H1 (cell line): ENCODE measurements around the gene RWDD3. TPM values are rescaled to one million over a fixed set of nuclear protein-coding genes. Genes with fewer than 3 reads are reported as not detected.

Experiments used
- CTCF ChIA-PET: fragments of 300-600 bp; sonication (Branson Sonifier 250); formaldehyde crosslinking; loops from one replicate; lab custom pipeline; 2021; ENCODE audit not compliant: partially characterized antibody; lab: Charles Lee
- POLR2A ChIA-PET: fragments of 300-600 bp; sonication (Branson Sonifier 250); formaldehyde crosslinking; loops from one replicate; lab custom pipeline; 2021; ENCODE audit warnings: inconsistent platforms; ENCODE audit not compliant: partially characterized antibody; lab: Charles Lee
- DNase-seq, 2 experiments: peaks; one replicate each; pipeline versions ENCODE4 v3.0.0 to v3.0.0-alpha.2; 2010 to 2022; ENCODE audit warnings: low spot score in 2 of 2, low read depth in 1 of 2, mixed read lengths in 1 of 2
- FAIRE-seq: peaks from 2 replicates; lab custom pipeline; 2011; peaks lifted over from hg19 to GRCh38; lab: Jason Lieb, UNC
- H2AFZ ChIP-seq: 2 replicates; pipeline ENCODE4 v1.8.1; 2012; ENCODE audit warnings: low read length, inconsistent platforms
- H2AK5ac ChIP-seq: 2 replicates; pipeline ENCODE4 v1.6.1; 2013; ENCODE audit warnings: low read depth, low read length
- H2BK120ac ChIP-seq: replicated peaks from 2 replicates; pipeline ENCODE3; 2013; ENCODE audit warnings: low read depth, low read length, inconsistent platforms
- H2BK12ac ChIP-seq: 2 replicates; pipeline ENCODE4 v1.6.1; 2013; ENCODE audit warnings: low read depth, low read length
- H2BK15ac ChIP-seq: 2 replicates; pipeline ENCODE4 v1.6.1; 2013; ENCODE audit warnings: low read length
- H2BK20ac ChIP-seq: 2 replicates; pipeline ENCODE4 v1.6.1; 2013; ENCODE audit warnings: low read length
- H2BK5ac ChIP-seq: 2 replicates; pipeline ENCODE4 v1.6.1; 2013; ENCODE audit warnings: low read depth, low read length
- H3K14ac ChIP-seq: 2 replicates; pipeline ENCODE4 v1.6.1; 2013; ENCODE audit warnings: inconsistent platforms; ENCODE audit not compliant: insufficient read length
- H3K18ac ChIP-seq: 2 replicates; pipeline ENCODE4 v1.6.1; 2013; ENCODE audit warnings: low read length; ENCODE audit errors: extremely low read depth
- H3K23ac ChIP-seq: 2 replicates; pipeline ENCODE4 v1.6.1; 2013; ENCODE audit warnings: inconsistent platforms; ENCODE audit not compliant: insufficient read length
- H3K23me2 ChIP-seq: 2 replicates; pipeline ENCODE4 v1.6.1; 2013; ENCODE audit warnings: low read depth, low read length
- H3K27ac ChIP-seq: 2 replicates; pipeline ENCODE4 v1.6.1; 2011; ENCODE audit warnings: low read depth, low read length, inconsistent platforms
- H3K27me3 ChIP-seq, 4 experiments: replicated peaks in 1 of 4; 1 replicate in 1 of 4; 2 replicates in 3 of 4; pipeline versions ENCODE4 v1.6.1 to v1.8.1; 2011 to 2013; ENCODE audit warnings: low read length in 3 of 4, mild to moderate bottlenecking in 3 of 4, inconsistent platforms in 2 of 4, mixed read lengths in 2 of 4, moderate library complexity in 1 of 4; ENCODE audit not compliant: control insufficient read depth in 3 of 4, insufficient read depth in 3 of 4; ENCODE audit errors: extremely low read depth in 1 of 4
- H3K36me3 ChIP-seq, 4 experiments: 2 replicates each; pipeline versions ENCODE4 v1.6.1 to v1.8.1; 2011 to 2013; ENCODE audit warnings: mild to moderate bottlenecking in 4 of 4, low read length in 3 of 4, moderate library complexity in 2 of 4, control low read depth in 1 of 4, inconsistent platforms in 1 of 4; ENCODE audit not compliant: insufficient read depth in 4 of 4, control insufficient read depth in 2 of 4
- H3K4ac ChIP-seq: replicated peaks from 2 replicates; pipeline ENCODE3; 2013; ENCODE audit warnings: low read length, low read depth, mixed read lengths, inconsistent platforms; ENCODE audit not compliant: insufficient read length
- H3K4me1 ChIP-seq, 4 experiments: replicated peaks in 1 of 4; 1 replicate in 1 of 4; 2 replicates in 3 of 4; pipeline versions ENCODE4 v1.6.1 to v1.8.1; 2011 to 2013; ENCODE audit warnings: low read length in 3 of 4, inconsistent platforms in 2 of 4, mixed read lengths in 1 of 4; ENCODE audit not compliant: insufficient read depth in 4 of 4, control insufficient read depth in 3 of 4
- H3K4me2 ChIP-seq, 2 experiments: 2 replicates each; pipeline versions ENCODE4 v1.6.1 to v1.8.1; 2011 to 2013; ENCODE audit warnings: low read depth in 2 of 2, low read length in 2 of 2, control low read depth in 1 of 2, inconsistent platforms in 1 of 2, mild to moderate bottlenecking in 1 of 2; ENCODE audit not compliant: insufficient read depth in 1 of 2
- H3K4me3 ChIP-seq, 4 experiments: fragments of 200-600, 300-600 bp in 1 of 4; sonication (generic), shearing (Covaris generic), sonication (Bioruptor Twin) in 1 of 4; 2 replicates each; pipeline versions ENCODE4 v1.5.1 to v1.8.1; 2011 to 2016; ENCODE audit warnings: low read length in 4 of 4, low read depth in 3 of 4, control low read depth in 2 of 4, inconsistent platforms in 2 of 4, mild to moderate bottlenecking in 2 of 4, mixed read lengths in 1 of 4, moderate library complexity in 1 of 4; ENCODE audit not compliant: insufficient read depth in 2 of 4; ENCODE audit errors: extremely low read depth in 1 of 4
- H3K56ac ChIP-seq: replicated peaks from 2 replicates; pipeline ENCODE3; 2013; ENCODE audit warnings: low read depth, mild to moderate bottlenecking, mixed read lengths, low read length, inconsistent platforms; ENCODE audit not compliant: insufficient read length
- H3K79me1 ChIP-seq: 2 replicates; pipeline ENCODE4 v1.6.1; 2013; ENCODE audit warnings: low read depth, low read length, control low read depth
- H3K79me2 ChIP-seq, 2 experiments: 2 replicates each; pipeline versions ENCODE4 v1.6.1 to v1.8.1; 2012 to 2013; ENCODE audit warnings: low read length in 2 of 2, mild to moderate bottlenecking in 2 of 2, inconsistent platforms in 1 of 2; ENCODE audit not compliant: insufficient read depth in 2 of 2, control insufficient read depth in 1 of 2
- H3K9ac ChIP-seq, 4 experiments: replicated peaks in 1 of 4; 1 replicate in 1 of 4; 2 replicates in 3 of 4; pipeline versions ENCODE4 v1.6.1 to v1.8.1; 2011 to 2013; ENCODE audit warnings: low read depth in 3 of 4, low read length in 3 of 4, control low read depth in 2 of 4, mild to moderate bottlenecking in 2 of 4, moderate library complexity in 2 of 4, inconsistent platforms in 1 of 4; ENCODE audit errors: extremely low read depth in 1 of 4
- H3K9me3 ChIP-seq, 2 experiments: 2 replicates each; pipeline versions ENCODE4 v1.6.1 to v1.8.1; 2012 to 2013; ENCODE audit warnings: mild to moderate bottlenecking in 2 of 2, moderate library complexity in 2 of 2, control low read depth in 1 of 2, inconsistent platforms in 1 of 2, low read depth in 1 of 2, low read length in 1 of 2, mixed read lengths in 1 of 2; ENCODE audit not compliant: insufficient read depth in 2 of 2
- H4K20me1 ChIP-seq, 2 experiments: replicated peaks in 1 of 2; 2 replicates each; pipeline versions ENCODE3 to v1.8.1; 2011 to 2013; ENCODE audit warnings: inconsistent platforms in 2 of 2, low read length in 2 of 2, mild to moderate bottlenecking in 1 of 2; ENCODE audit not compliant: insufficient read depth in 2 of 2, control insufficient read depth in 1 of 2
- H4K5ac ChIP-seq: 2 replicates; pipeline ENCODE4 v1.6.1; 2013; ENCODE audit warnings: low read length, low read depth, mixed read lengths, inconsistent platforms; ENCODE audit not compliant: insufficient read length
- H4K8ac ChIP-seq: 2 replicates; pipeline ENCODE4 v1.8.0; 2013; ENCODE audit warnings: mild to moderate bottlenecking, moderate library complexity, low read length, inconsistent platforms; ENCODE audit not compliant: insufficient read depth; ENCODE audit errors: extremely low read depth
- H4K91ac ChIP-seq: replicated peaks from 2 replicates; pipeline ENCODE3; 2013; ENCODE audit warnings: low read length, mixed read lengths, inconsistent platforms; ENCODE audit not compliant: insufficient read length
- BACH1 ChIP-seq: IDR thresholded peaks from 2 replicates; pipeline ENCODE4 v1.6.1; 2012; ENCODE audit warnings: low read length, improper control_type of control experiment
- WGBS, 2 experiments: shearing (Covaris generic) in 1 of 2; methylation state at CpG; one replicate each; pipeline versions ENCODE4 v1.1.6 to v1.1.7; 2013 to 2015; ENCODE audit warnings: low lambda C conversion rate in 2 of 2, mixed read lengths in 2 of 2, inconsistent platforms in 1 of 2, low coverage in 1 of 2, missing lambda C conversion rate in 1 of 2; ENCODE audit not compliant: insufficient replicate concordance in 2 of 2, insufficient coverage in 1 of 2, insufficient read length in 1 of 2; ENCODE audit errors: extremely low coverage in 1 of 2, missing lambda C conversion rate in 1 of 2; 5-methylcytosine and 5-hydroxymethylcytosine counted together
- polyA plus RNA-seq, 7 experiments: library from polyadenylated mRNA; depleted of rRNA in 3 of 7; stranded (reverse) in 5 of 7; unstranded in 2 of 7; fragments of >200 nt in 5 of 7; fragments of 200-250 nt in 2 of 7; gene quantifications; 1 replicate in 5 of 7; 2 replicates in 1 of 7; 4 replicates in 1 of 7; pipeline versions ENCODE4 v1.2.1 to v1.2.3, GENCODE V29; 2011 to 2013; ENCODE audit warnings: missing spikeins in 2 of 7, mixed read lengths in 2 of 7
- total RNA-seq: library from RNA; stranded (reverse); fragmentation: NEBNext Ultra II Directional; extraction: Animal tissue kit (Norgen Biotek cat#: 25700); gene quantifications from 2 replicates; pipeline ENCODE4 v1.2.1, GENCODE V29; 2021

Gene RWDD3
- total and polyA plus RNA-seq, 2 of the 8 experiments (the other 6 are each of a cell fraction or from before 2014, with no cell fraction given): 7.9 to 14.5 TPM

DNA sequence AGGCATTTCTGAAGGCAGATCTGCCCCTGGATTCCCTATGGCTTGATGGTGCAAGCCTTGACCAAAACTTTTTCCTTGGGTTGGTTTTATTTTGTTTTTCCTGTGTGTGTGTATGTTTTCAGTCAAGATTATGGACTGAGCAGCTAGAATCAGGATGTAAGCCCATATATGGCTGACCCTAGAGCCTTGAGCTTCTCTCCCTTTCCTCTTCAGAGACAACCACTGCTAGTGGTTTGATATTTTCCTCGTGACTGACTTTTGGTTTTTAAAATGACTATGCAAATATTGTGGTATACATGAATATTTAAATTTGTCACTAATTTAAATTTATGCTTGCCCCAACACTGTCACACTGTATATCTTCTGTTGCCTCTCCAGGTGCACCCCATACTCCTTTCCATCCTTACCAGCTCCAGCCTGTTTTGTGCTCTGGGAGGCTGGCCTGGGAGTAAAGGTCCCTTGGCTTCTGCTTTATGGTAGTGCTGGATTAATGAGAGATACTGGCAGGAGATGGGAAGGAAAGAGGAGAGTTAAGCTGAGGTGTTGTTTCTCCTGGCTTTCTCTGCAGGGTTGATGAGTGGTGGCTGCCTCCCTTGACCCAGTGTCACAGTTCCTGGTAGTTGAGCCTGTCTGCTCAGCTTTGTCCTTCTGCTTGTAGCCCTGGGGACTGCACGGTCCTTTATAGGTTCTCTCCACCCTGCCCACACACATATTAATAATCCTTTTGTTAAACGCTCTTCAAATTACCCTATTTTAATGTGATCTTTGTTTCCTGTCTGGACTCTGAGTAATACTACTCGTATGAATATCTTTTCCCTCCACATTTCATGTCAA, 44.4 kb downstream of the RWDD3 start:
- Histone ChIP-seq H2AK5ac (no peak overlapping the region), H4K8ac (peak overlapping the region; percentile 7; the same call in 1 of the 2 replicates), H3K23ac (no peak overlapping the region), H2BK120ac (no peak overlapping the region), H3K4me1 (peaks cover 0 to 4% (median 0%) of the 10 kb centered on the region in 4 experiments; a peak in 1 of 7 replicates), H3K23me2 (no peaks in the 10 kb centered on the region), H3K36me3 (no peaks in the 10 kb centered on the region), H4K5ac (no peak overlapping the region), H4K20me1 (no peaks in the 10 kb centered on the region), H3K4ac (no peak overlapping the region), H3K4me2 (no peak overlapping the region), H3K56ac (no peak overlapping the region), H2BK20ac (no peak overlapping the region), H3K79me2 (no peaks in the 10 kb centered on the region), H3K9ac (no peak overlapping the region), H2BK5ac (no peak overlapping the region), H3K9me3 (no peaks in the 10 kb centered on the region; a peak in 1 of 4 replicates), H4K91ac (no peak overlapping the region), H3K27ac (no peak overlapping the region), H3K4me3 (no peak overlapping the region), H2BK15ac (no peak overlapping the region), H2BK12ac (no peak overlapping the region), H2AFZ (0 out of 2 replicates have a peak overlapping the region, but pooled peaks have one; percentile 18), H3K79me1 (no peaks in the 10 kb centered on the region), H3K14ac (no peak overlapping the region), H3K27me3 (no peaks in the 10 kb centered on the region), H3K18ac (no peak overlapping the region)
- 93% methylated on average over 4 of the region's 4 CpGs; no CpG with 5 or more reads in 1 of the 2 experiments for WGBS, 2 experiments
- DNase-seq (no peak), FAIRE-seq (no peak)
- CTCF ChIA-PET: interaction anchor here (0.8 kb wide), 1 partner anchor 14 kb away, joined by 3 read pairs; no protein-coding TSS in a partner anchor
- POLR2A ChIA-PET: no interaction called here
- no peak for TF ChIP-seq BACH1
